Hypothalamus (tissue), 51 donors: ENCODE results near the gene NABP1.

ENCODE experiments used
- DNase-seq, 51 donors: peaks; one replicate each; lab custom pipeline; 2025; lab: John Stamatoyannopoulos, UW

The NABP1 gene

DNA sequence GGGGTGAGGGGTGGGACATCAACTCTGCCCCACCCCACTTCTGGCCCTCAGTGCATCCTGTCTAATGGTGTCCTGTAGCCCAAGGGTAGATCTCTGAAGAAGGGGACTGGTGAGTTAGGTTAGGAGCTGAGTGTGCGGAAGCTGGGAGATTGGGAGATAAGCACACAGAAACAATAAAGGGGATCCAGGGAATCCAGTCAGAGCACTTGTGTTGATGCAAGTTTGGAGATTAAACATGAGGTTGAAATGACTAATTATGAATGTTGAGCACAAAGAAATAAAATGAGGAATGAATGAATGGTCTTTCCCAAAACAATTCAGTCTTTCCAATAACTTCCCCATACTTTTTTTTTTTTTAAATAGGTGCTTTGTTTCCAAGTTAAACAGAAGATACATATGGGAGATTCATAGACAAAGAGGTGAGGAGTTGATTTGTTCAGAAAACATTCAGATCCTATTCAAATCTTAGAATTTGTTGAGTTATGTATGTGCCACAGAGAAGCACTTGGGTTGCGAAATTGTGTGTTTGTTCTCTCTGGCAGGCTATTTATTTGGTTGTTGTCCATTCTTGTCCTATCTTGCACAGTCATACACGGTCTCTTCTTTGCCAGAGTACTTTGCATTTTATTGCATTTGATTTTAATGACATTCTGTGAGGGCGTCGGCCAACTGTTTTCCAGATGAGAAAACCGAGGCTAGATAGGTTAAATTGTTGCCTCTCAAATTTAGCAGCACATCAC lies 31.6 kb upstream of the NABP1 start:
- no peak for DNase-seq

DNA sequence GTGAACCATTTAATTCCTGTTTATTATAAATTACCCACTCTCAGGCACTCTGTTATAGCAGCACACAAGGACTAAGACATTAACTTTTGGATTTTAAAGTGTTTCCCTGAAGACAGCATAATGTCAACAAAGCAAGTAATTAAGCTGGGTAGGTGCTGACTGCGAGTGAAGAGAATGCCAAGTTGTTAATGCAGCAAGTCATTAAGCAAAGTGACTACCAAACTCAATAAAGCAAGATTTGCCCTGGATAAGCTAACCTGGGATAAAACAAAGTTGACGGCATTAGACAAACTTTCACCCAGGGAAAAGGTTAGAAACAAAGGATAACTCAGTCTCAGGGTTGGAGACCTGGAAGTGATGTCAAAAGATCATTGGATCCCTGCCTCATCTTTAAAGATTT lies 28.4 kb upstream of the NABP1 start:
- no peak for DNase-seq

DNA sequence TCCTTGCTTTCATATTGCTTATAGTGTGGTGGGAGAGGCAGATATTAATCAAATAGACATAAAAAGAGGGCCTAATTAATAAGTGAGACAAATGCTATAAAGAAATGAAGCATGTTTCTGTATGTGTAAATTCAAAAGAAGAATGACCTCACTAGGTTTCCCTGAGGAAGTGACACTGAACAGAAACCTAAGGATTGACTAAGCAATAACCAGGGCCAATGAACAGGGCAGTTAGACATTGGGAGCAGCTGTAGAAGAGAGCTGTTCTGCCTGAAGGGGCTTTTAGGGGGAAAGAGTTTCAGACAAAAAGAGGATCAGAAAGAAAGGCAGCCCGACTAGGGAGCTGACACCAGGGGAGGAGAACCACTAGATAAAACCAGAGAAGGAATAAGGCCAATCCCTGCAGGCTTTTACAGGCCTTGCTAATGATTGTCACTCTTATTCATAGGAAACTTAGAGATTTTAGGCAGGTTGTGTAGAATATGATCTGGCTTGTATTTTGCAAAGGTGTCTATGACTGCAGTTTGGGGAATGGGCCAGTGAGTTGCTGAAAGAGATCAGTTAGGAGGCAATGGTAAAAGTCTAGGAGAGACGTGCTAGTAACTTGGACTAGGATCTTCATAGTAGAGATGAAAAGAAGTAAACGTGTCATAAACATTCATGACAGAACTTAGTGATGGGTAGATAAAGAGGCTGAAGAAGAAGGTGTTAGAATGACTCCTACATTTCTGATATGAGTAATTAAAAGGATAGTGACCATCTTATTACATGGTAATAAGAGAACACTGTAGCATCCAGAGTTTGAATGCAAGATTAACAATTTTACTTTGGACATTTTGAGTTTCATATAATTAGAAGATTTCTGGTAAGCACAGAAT lies 26.8 kb upstream of the NABP1 start:
- DNase-seq: no peak

DNA sequence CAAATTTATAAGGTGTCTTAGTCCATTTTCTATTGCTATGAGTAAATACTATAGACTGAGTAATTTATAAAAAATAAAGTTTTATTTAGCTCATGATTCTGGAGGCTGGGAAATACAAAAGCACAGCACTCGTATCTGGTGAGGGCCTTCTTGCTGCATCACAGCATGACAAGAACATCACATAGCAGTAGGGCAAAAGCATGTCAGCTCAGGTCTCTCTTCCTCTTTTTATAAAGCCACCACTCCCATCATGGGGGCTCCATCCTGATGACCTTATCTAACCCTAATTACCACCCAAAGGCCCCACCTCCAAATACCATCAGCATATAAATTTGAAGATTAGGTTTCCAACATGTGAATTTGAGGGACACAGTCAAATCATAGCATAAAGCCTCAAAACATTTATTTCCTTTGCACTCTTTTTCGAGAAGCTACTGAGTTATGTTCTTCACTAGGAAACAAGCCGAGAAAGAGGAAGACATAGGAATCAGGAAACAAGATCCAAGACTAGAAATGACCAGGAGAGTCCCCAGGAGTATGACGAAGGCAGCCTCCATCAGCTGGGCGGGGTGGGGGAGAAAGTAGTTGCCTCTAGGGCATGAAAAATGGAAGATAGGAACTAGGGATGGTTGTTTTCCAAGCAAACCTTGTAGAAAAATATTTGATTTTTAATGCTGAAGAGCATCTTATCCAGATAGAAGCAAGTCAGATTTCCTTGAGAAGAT lies 24.1 kb upstream of the NABP1 start:
- DNase-seq: no peak

DNA sequence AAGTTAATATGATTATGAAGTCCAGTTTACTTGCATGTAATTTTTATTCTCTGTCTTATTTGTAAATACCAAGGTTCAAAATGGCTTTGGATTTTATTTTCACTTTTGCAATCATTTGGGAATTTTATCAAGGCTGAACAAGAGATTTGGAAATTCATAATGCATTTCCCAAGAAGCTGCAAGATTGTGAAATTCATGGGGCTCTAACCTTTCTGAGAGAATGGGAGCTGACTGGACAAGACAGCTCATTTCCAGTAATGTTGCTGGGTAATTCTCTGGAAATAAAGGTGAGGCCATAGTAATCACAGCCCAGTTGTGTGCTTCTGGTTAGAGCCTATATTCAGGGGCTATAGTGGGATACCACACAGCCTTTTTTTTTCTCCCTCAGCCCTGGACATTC lies 21.5 kb upstream of the NABP1 start:
- no peak for DNase-seq

DNA sequence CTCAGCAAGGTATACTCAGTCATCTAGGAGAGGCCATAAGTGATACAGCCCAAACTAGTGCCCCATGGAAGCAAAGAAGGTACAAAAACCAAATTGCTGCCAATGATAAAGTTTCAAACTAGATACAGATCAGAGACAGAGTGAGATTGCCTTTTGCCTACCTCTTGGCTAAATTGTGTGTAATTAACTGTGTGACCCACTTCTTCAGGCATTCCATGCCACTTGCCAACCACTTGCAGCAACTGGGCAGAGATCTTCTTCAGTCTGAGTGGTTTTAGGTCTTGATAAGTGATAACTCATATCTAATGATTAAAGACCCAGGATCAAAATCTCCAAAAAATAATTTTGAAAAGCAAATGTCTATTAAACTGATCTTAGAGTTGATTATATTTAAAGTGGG lies 21.1 kb upstream of the NABP1 start:
- DNase-seq: no peak

DNA sequence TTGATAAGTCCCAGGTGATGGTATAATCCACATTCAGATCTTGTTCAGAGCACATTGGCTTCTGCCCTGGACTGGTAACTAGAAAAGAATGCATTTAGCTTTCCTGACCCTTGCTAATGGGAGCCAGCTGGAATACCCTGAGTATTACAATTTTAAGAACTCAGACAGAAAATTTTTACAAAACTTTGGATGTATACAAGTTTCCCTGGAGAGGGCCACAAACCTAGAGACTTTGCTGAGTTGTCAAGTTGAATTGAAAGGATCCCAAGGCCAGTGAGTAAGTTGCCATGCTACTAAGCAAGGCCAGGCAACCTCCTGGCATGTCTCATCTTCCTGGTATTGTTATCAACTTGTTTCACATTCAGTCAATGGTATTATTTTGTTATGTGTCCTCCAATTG lies 20.0 kb upstream of the NABP1 start:
- no peak for DNase-seq

DNA sequence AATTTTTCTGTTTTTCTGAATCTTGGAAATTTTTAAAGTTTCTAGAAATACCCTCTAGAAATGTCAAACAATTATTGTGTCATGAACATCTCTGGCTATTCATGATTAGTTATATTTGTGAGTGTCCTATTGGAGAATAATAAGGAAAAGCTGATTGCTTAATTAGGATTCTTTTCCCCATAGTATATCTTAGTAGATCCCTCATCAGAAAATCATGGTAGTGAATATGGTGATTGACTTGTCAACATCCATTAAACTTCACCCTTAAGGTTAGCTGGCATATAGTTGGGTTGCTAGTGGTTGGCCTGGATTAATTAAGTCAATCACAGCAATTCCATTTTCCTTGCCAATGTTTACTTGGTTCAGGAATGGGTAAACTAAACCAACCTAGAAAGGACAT lies 18.7 kb upstream of the NABP1 start:
- no peak for DNase-seq

DNA sequence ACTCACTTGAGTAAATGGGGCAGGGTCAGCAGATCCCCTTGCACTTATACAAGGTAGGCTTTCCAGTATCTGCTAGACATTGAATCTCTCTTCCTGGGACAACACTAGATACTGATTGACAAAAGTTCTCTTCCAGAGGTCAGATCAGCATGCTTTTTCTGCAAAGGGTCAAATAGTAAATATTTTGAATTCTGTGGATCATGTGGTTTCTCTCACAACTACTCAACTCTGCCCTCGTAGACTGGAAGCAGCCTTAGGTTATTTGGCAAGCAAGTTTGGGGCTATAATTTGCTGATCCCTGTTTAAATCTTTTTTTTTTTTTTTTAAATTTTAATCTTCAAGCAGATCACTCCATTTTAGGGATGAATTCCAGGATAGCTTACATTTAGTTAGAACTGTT lies 17.4 kb upstream of the NABP1 start:
- no peak for DNase-seq

DNA sequence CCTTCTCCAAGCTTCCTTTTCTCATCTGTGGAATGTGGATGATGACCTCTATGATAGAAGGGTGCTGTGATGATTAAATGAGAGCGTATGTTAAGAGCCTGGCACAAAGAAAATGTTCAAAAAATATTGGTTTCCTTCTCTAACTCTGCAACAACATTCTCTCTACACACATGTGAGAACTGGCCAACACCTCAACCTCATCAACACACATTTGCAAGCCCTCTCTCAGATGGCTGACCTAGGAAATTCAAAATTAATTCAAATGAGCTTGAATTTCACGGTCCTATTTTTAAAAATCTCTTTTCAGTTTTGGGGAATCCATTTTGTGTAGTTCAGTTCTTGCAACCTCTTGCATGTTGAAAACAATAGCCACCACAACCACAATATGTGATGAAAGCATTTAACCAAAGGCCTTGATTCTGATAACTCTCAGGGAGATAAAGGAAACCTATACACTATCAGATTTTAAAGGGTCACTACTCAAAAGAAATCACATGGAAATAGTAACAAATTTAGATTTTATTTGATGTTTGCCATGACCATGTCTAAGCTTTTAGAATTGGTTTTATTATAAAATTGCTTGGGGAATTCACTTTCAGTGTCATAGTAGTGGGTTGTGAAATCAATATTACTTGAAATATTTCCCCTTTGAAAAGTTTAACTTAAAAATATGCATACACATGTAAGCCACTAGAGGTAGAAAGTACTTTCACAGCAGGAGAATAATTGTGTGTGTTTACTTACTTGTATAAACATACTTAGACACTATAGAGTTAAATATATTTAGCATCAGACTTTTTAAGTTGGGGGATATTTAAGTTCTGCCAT lies 16.6 kb upstream of the NABP1 start:
- DNase-seq: no peak

DNA sequence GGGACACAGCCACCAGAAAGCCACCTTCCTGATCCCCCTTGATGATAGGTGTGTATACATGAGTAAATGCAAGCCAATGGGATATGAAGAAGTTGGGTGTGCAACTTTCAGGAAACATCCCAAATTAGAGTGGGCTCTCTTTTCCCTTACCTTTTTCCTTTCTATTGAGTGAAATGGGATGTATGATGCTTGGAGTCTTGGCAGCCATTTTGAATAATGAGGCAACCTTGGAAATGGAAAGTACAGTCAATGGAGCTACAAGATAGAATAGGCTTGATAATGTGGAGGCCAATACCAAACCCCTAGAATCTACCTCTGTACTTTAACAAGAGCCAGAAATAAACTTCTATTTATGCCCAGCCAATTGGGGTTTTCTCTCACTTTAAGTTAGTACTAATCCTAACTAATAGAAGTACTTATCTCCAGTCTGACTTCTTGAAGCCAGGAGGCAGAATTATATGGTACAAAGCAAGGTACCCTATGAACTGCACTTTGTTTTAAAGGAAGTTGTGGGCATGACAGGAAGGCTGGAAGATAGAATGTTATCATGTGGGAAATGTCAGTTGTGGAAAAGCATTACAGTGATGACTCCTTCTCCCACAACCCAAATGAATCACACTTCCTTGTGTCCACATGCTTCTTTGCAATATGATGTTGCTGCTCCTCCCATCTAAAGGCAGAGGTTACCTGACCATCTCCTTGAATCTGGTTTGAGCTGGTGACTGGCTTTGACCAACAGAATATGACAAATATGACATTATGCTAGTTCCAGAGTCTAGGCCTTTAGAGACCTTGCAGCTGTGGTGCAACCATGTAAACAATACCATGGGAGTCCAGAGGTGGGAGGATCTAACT lies 12.9 kb upstream of the NABP1 start:
- DNase-seq: no peak

DNA sequence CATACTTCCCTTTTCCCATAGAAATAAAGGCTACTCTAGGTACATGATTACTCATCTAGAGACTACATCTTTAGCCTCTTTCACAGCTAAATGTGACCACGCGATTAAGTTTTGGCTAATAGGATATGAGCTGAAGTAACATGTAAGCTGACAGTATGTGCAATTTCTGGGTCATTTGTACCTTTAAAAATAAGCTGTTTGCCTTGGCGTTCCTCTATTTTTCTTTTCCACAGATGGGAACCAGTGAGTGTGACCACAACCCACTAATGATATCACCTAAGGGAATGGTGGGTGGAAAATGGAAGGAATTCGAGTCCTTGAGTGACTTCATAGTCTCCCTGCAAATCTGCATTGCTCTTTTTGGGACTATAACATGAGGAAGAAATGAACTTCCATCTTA lies 11.7 kb upstream of the NABP1 start:
- no peak for DNase-seq

DNA sequence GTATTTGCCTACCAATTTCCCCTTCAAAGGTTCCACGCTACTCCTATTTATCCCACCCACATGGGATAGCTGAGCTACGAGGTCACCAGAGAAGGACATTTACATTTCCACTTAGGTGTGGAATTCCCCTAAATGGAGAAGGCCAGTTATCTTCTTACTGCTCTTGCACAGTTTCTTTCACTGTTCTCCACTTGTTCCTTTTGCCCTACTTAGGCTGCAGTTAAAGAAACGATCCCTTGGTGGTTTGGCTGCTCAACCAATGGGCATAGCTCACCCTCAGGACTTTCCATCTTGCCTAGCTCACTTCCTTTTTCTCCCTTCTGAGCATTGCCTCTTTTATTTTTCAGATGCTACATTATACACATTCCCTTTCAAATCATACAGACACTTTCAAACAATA lies 11.2 kb upstream of the NABP1 start:
- DNase-seq: no peak

DNA sequence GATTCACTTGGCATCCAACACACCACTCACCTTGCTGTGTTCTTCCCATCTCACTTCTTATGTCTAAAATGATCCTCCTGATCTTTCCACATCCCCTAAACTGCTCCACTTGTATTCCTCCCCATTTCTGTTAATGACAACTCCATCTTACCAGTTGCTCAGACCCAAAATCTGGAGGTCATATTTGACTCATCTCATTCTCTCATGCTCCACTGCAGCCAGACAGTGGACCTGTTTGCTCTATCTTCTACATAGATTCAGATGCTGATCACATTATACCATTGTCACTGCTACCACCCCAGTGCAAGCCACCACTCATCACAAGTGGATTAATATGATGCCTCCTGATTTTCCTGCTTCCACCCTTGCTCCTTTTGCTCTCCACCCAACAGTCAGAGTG lies 7.9 kb upstream of the NABP1 start:
- no peak for DNase-seq

DNA sequence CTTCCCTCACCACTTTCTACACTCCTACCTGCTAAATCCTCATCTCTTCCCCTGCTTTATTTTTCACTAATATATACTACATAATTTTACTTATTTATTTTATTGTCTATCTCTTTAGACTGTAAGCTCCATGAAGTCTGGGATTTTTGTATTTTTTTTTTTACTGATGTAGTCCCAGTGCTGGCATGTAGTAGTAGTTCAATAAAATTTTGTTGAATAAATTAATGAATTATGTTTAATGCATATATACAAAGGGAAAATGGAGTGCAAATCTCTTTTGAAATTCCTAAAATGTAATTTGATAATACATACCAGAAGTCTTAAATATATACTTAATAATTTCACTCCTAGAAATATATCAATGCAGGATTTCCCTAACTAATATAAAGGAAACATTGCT lies 7.1 kb upstream of the NABP1 start:
- DNase-seq: no peak

DNA sequence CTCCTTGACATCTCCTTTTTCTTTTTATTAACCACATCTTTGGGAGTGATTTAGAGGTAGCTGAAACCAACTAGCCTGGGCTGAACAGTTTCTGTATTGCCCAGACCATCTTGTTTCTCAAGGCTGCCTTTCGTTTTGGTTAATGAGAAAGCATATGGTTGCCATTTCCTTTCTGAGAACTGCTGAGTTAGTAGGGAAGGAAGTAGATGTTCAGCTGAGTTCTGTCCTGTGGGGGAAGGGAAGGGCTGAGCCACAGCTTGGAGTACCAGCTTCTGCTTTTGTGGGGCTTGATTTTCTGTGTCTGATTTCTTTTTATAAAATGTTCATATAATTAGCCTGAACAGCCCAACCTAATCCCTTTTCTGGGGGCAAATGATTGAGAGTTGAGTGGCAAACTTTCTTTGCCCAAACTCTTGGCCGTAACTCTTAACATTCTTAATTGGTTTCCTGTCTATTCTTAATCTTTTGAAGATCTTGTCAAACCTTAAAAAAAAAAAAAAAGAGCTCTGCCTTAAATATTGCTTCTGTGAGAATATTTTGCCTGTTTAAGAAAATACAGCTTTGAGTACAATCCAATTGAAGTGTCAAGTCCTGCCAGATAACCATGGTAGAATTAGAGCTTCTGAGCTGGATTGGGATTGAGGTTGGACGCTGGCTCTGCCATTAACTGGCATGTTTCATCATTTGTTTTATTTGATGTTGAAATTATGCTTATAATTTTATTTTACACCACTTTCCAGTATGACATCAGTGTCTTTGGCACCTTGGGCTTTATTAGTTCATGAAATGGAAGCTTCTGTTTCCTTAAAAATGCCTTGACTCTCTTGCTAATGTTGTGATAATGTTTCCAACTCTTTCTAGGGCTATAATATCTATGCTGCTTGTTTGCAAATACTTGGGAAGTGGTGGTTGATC lies 1.9 kb upstream of the NABP1 start:
- peak in 4 of 51 donors; percentile 3 to 18 (median 6) for DNase-seq

DNA sequence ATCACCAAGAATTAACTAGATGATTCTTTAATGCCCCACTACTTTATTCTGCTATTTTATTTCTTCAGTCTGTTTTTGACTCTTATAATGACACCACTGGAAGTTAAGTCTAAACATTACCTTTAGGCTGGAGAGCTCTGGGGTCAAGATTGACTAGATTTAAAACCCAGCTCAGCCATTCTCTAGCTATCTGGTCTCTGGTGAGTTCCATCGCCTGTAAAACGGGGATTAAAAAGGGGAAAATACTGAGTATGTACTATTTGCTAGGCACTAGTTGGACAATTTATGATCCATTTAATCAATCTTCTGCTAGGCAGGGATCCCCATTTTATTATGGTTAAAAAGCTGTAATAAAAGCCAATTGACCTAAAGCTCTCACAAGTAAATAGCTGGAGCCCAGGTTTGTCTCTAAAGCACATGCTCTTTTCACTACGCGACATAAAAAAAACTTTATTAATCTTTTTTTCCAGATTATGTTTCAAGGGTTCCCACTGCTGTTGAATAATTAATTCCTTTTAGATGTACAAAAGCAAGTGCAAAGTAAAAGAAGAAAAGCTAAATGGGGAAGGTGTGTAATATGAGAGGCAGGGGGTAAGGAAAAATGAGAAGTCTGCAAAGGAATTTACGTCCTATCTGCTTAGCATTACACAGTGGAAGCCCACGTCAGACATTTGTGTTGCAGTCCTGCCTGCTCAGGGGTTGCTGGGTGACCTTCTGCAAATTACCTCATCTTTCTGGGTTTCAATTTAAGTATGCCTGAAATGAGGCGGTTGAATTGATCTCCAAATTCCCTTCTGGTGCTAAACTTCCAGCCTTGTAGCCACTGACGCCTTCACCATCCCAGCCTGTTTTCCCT lies 918 bp upstream of the NABP1 start:
- DNase-seq: peak in 1 of 51 donors; percentile 41
